SK-N-SH treated with all-trans-retinoic acid at 6 μM for 48 hours (cell line): Measurements from ENCODE around the gene ABCA7.

Source experiments
- PPARA ChIP-seq: fragments of 250-450 bp; sonication (Bioruptor Pico); IDR thresholded peaks from 2 replicates; pipeline ENCODE4 v1.5.0; 2020; ENCODE audit warnings: mild to moderate bottlenecking, borderline replicate concordance
- RARB ChIP-seq: fragments of 250-450 bp; sonication (Bioruptor Pico); IDR thresholded peaks from 2 replicates; pipeline ENCODE4 v1.8.0; 2021; ENCODE audit warnings: mild to moderate bottlenecking, moderate library complexity
- TCF4 ChIP-seq: fragments of 250-450 bp; sonication (Bioruptor Pico); IDR thresholded peaks from 2 replicates; pipeline ENCODE4 v1.8.0; 2021; ENCODE audit warnings: mild to moderate bottlenecking, moderate library complexity, borderline replicate concordance
- TOX ChIP-seq: fragments of 250-450 bp; sonication (Bioruptor Pico); IDR thresholded peaks from 2 replicates; pipeline ENCODE4 v1.8.0; 2021; ENCODE audit warnings: mild to moderate bottlenecking, moderate library complexity, borderline replicate concordance
- ZC3H10 ChIP-seq: fragments of 250-450 bp; sonication (Bioruptor Pico); IDR thresholded peaks from 2 replicates; pipeline ENCODE4 v1.5.1; 2021; ENCODE audit warnings: mild to moderate bottlenecking, moderate library complexity
- ZFP3 ChIP-seq: fragments of 250-450 bp; sonication (Bioruptor Pico); IDR thresholded peaks from 2 replicates; pipeline ENCODE4 v1.5.0; 2020; ENCODE audit warnings: mild to moderate bottlenecking, moderate library complexity
- ZFP30 ChIP-seq: fragments of 450-650 bp; formaldehyde crosslinking; IDR thresholded peaks from 2 replicates; pipeline ENCODE4 v1.5.0; 2022; ENCODE audit warnings: mild to moderate bottlenecking, moderate library complexity
- TF ChIP-seq, protein P1 (sequence below): fragments of 250-450 bp; sonication (Bioruptor Pico); IDR thresholded peaks from 2 replicates; pipeline ENCODE4 v1.8.0; 2021; ENCODE audit warnings: low read depth, mild to moderate bottlenecking, moderate library complexity, borderline replicate concordance
- TF ChIP-seq, protein P2 (sequence below): fragments of 250-450 bp; sonication (Bioruptor Pico); IDR thresholded peaks from 2 replicates; pipeline ENCODE4 v1.8.0; 2020; ENCODE audit warnings: mild to moderate bottlenecking, moderate library complexity, borderline replicate concordance

DNA sequence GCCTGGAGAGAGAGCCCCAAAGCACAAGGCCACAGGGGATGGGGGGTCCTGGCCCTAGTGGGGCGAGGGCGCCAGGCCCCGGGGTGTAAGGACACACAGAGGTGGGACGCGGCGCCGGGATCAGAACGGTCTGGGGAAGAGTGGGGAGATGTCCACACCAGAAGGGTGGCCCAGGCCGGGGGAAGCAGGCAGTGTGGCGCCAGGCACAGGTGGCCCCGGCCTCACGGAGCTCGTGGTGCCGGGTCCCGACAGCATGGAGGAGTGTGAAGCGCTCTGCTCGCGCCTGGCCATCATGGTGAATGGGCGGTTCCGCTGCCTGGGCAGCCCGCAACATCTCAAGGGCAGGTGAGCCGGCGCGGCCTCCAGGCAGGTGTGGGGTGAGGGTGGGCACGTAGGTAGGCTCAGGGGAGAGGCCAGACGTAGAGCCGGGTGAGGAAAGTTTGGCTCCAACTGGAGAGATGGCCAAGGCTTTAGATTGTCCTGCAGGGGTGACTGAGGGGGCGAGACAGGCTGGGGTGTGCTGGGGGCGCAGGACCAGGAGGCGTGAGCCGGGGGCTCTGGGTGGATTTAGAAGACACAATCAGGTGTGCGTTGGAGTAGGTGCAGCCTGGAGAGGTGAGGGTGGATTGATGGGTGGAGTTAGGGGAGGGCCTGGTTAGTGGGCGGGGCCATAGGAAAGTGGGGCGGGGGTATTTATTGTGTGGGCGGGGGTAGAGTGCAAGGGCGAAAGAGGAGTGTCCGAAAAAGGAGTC is 24.2 kb downstream of the ABCA7 start:
- TF ChIP-seq TCF4 (no peak), RARB (no peak), PPARA (CRISPR knock-in tag) (no peak), ZFP30 (CRISPR knock-in tag) (no peak), ZC3H10 (CRISPR knock-in tag) (no peak), ZFP3 (no peak), TOX (no peak)
- TF ChIP-seq, protein P1, sequence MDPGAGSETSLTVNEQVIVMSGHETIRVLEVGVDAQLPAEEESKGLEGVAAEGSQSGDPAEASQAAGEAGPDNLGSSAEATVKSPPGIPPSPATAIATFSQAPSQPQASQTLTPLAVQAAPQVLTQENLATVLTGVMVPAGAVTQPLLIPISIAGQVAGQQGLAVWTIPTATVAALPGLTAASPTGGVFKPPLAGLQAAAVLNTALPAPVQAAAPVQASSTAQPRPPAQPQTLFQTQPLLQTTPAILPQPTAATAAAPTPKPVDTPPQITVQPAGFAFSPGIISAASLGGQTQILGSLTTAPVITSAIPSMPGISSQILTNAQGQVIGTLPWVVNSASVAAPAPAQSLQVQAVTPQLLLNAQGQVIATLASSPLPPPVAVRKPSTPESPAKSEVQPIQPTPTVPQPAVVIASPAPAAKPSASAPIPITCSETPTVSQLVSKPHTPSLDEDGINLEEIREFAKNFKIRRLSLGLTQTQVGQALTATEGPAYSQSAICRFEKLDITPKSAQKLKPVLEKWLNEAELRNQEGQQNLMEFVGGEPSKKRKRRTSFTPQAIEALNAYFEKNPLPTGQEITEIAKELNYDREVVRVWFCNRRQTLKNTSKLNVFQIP = no peak
- TF ChIP-seq, protein P2, sequence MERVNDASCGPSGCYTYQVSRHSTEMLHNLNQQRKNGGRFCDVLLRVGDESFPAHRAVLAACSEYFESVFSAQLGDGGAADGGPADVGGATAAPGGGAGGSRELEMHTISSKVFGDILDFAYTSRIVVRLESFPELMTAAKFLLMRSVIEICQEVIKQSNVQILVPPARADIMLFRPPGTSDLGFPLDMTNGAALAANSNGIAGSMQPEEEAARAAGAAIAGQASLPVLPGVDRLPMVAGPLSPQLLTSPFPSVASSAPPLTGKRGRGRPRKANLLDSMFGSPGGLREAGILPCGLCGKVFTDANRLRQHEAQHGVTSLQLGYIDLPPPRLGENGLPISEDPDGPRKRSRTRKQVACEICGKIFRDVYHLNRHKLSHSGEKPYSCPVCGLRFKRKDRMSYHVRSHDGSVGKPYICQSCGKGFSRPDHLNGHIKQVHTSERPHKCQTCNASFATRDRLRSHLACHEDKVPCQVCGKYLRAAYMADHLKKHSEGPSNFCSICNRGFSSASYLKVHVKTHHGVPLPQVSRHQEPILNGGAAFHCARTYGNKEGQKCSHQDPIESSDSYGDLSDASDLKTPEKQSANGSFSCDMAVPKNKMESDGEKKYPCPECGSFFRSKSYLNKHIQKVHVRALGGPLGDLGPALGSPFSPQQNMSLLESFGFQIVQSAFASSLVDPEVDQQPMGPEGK (CRISPR knock-in tag) = no peak
